H9 (cell line): ENCODE data around the gene NFYC. TPM values are rescaled to one million over a fixed set of nuclear protein-coding genes. Genes with fewer than 3 reads are reported as not detected.

Experiments
- DNase-seq: peaks from one replicate; pipeline ENCODE4 v3.0.0-alpha.2; 2017
- H2AFZ ChIP-seq: one replicate; pipeline ENCODE4 v1.6.1; 2013; ENCODE audit warnings: mild to moderate bottlenecking, low read length, control low read depth, moderate library complexity
- H2AK5ac ChIP-seq: 2 replicates; pipeline ENCODE4 v1.6.1; 2013; ENCODE audit warnings: low read length, control low read depth, mixed read lengths; ENCODE audit not compliant: insufficient read length
- H2BK120ac ChIP-seq: one replicate; pipeline ENCODE4 v1.6.1; 2013; ENCODE audit warnings: low read depth, mild to moderate bottlenecking, low read length, control low read depth, inconsistent platforms; ENCODE audit not compliant: poor library complexity, severe bottlenecking
- H2BK12ac ChIP-seq: 2 replicates; pipeline ENCODE4 v1.6.1; 2013; ENCODE audit warnings: low read length, control low read depth, mixed read lengths, low read depth; ENCODE audit not compliant: insufficient read length
- H2BK15ac ChIP-seq: 2 replicates; pipeline ENCODE4 v1.6.1; 2013; ENCODE audit warnings: low read depth, low read length, control low read depth
- H2BK20ac ChIP-seq: one replicate; pipeline ENCODE4 v1.6.1; 2013; ENCODE audit warnings: low read depth, mild to moderate bottlenecking, low read length, control low read depth, inconsistent platforms; ENCODE audit not compliant: poor library complexity, severe bottlenecking
- H2BK5ac ChIP-seq: 2 replicates; pipeline ENCODE4 v1.6.1; 2013; ENCODE audit warnings: low read length, control low read depth, mixed read lengths; ENCODE audit not compliant: insufficient read length
- H3K14ac ChIP-seq: 2 replicates; pipeline ENCODE4 v1.6.1; 2013; ENCODE audit warnings: low read length, control low read depth; ENCODE audit not compliant: insufficient read depth
- H3K18ac ChIP-seq: 2 replicates; pipeline ENCODE4 v1.6.1; 2013; ENCODE audit warnings: low read depth, mild to moderate bottlenecking, mixed read lengths, low read length, control low read depth; ENCODE audit not compliant: insufficient read length
- H3K23ac ChIP-seq: 2 replicates; pipeline ENCODE4 v1.6.1; 2013; ENCODE audit warnings: low read length, control low read depth, mixed read lengths, low read depth; ENCODE audit not compliant: insufficient read length
- H3K23me2 ChIP-seq: 2 replicates; pipeline ENCODE4 v1.6.1; 2013; ENCODE audit warnings: low read depth, mild to moderate bottlenecking, mixed read lengths, low read length, control low read depth; ENCODE audit not compliant: insufficient read length, poor library complexity, severe bottlenecking
- H3K27ac ChIP-seq: 2 replicates; pipeline ENCODE4 v1.5.1; 2013; ENCODE audit warnings: low read length, control low read depth, mixed read lengths, low read depth; ENCODE audit not compliant: insufficient read length
- H3K27me3 ChIP-seq: 2 replicates; pipeline ENCODE4 v1.6.1; 2013; ENCODE audit warnings: low read length, control low read depth, inconsistent platforms; ENCODE audit not compliant: insufficient read depth
- H3K4ac ChIP-seq: 2 replicates; pipeline ENCODE4 v1.6.1; 2013; ENCODE audit warnings: low read depth, mild to moderate bottlenecking, control low read depth, inconsistent platforms, low read length, moderate library complexity
- H3K4me1 ChIP-seq: 2 replicates; pipeline ENCODE4 v1.6.1; 2013; ENCODE audit warnings: low read length, control low read depth, inconsistent platforms; ENCODE audit not compliant: insufficient read depth
- H3K4me2 ChIP-seq: 2 replicates; pipeline ENCODE4 v1.6.1; 2013; ENCODE audit warnings: low read length, control low read depth, mixed read lengths; ENCODE audit not compliant: insufficient read length, insufficient read depth
- H3K56ac ChIP-seq: 2 replicates; pipeline ENCODE4 v1.6.1; 2013; ENCODE audit warnings: low read depth, mild to moderate bottlenecking, mixed read lengths, low read length, control low read depth; ENCODE audit not compliant: insufficient read length
- H3K79me1 ChIP-seq: 2 replicates; pipeline ENCODE4 v1.6.1; 2013; ENCODE audit warnings: low read depth, mild to moderate bottlenecking, moderate library complexity, low read length, control low read depth, inconsistent platforms; ENCODE audit not compliant: insufficient read depth, poor library complexity, severe bottlenecking
- H3K79me2 ChIP-seq: 2 replicates; pipeline ENCODE4 v1.6.1; 2013; ENCODE audit warnings: low read length, control low read depth, inconsistent platforms; ENCODE audit not compliant: insufficient read depth
- H3K9ac ChIP-seq: 2 replicates; pipeline ENCODE4 v1.6.1; 2013; ENCODE audit warnings: low read length, control low read depth, mixed read lengths; ENCODE audit not compliant: insufficient read length; ENCODE audit errors: extremely low read depth
- H3K9me3 ChIP-seq: one replicate; pipeline ENCODE4 v1.6.1; 2013; ENCODE audit warnings: low read depth, low read length, inconsistent platforms; ENCODE audit not compliant: control insufficient read depth
- H3T11ph ChIP-seq: one replicate; pipeline ENCODE4 v1.6.1; 2013; ENCODE audit warnings: mild to moderate bottlenecking, low read length, control low read depth, inconsistent platforms
- H4K20me1 ChIP-seq: one replicate; pipeline ENCODE4 v1.6.1; 2013; ENCODE audit not compliant: control insufficient read depth, insufficient read length, insufficient read depth
- H4K5ac ChIP-seq: 2 replicates; pipeline ENCODE4 v1.6.1; 2013; ENCODE audit warnings: low read depth, mild to moderate bottlenecking, mixed read lengths, low read length, control low read depth; ENCODE audit not compliant: insufficient read length
- H4K8ac ChIP-seq: replicated peaks from 2 replicates; pipeline ENCODE4 v1.6.1; 2013; ENCODE audit warnings: low read length, control low read depth, mixed read lengths, low read depth; ENCODE audit not compliant: insufficient read length
- H4K91ac ChIP-seq: 2 replicates; pipeline ENCODE4 v1.6.1; 2013; ENCODE audit warnings: low read depth, mild to moderate bottlenecking, moderate library complexity, mixed read lengths, low read length, control low read depth; ENCODE audit not compliant: insufficient read length
- H3K27ac Mint-ChIP-seq, 3 experiments: 2 replicates in 2 of 3; 3 replicates in 1 of 3; pipeline ENCODE4 v1.8.0; 2020 to 2021; ENCODE audit warnings: mixed read lengths in 3 of 3, mild to moderate bottlenecking in 1 of 3, moderate library complexity in 1 of 3
- H3K27me3 Mint-ChIP-seq: 2 replicates; pipeline ENCODE4 v1.8.0; 2021; ENCODE audit warnings: low read depth, mild to moderate bottlenecking, moderate library complexity, mixed read lengths
- H3K36me3 Mint-ChIP-seq, 3 experiments: 2 replicates in 2 of 3; 3 replicates in 1 of 3; pipeline ENCODE4 v1.8.0; 2020 to 2021; ENCODE audit warnings: low read depth in 3 of 3, mixed read lengths in 3 of 3; ENCODE audit not compliant: insufficient read depth in 1 of 3
- H3K4me1 Mint-ChIP-seq, 2 experiments: 2 replicates each; pipeline ENCODE4 v1.8.0; 2020; ENCODE audit warnings: mixed read lengths in 2 of 2
- H3K4me3 Mint-ChIP-seq, 2 experiments: 2 replicates in 1 of 2; 3 replicates in 1 of 2; pipeline ENCODE4 v1.8.0; 2020 to 2021; ENCODE audit warnings: mild to moderate bottlenecking in 2 of 2, mixed read lengths in 2 of 2, moderate library complexity in 1 of 2
- H3K9me3 Mint-ChIP-seq, 2 experiments: 2 replicates in 1 of 2; 3 replicates in 1 of 2; pipeline ENCODE4 v1.8.0; 2020; ENCODE audit warnings: mild to moderate bottlenecking in 2 of 2, mixed read lengths in 2 of 2, moderate library complexity in 1 of 2
- WGBS: extraction: QIAGEN DNeasy Blood & Tissue Kit; methylation state at CpG from one replicate; pipeline ENCODE4 v1.1.7; 2013; ENCODE audit warnings: missing lambda C conversion rate, low lambda C conversion rate, mixed read lengths; ENCODE audit not compliant: insufficient read length; ENCODE audit errors: extremely low coverage; 5-methylcytosine and 5-hydroxymethylcytosine counted together
- total RNA-seq: library from RNA; stranded (reverse); gene quantifications from 2 replicates; pipeline ENCODE4 v1.2.1, GENCODE V29; 2021
- TF ChIP-seq, protein P1 (sequence below): fragments of 200-600 bp; sonication (generic); conservative IDR thresholded peaks from 3 replicates; pipeline ENCODE4 v1.8.0; 2021; ENCODE audit warnings: antibody characterized with exemption, mild to moderate bottlenecking

The NFYC gene
- total RNA-seq, 1 experiment from 2014 or later: 54.7 TPM

- Histone ChIP-seq H3K9me3 (no peaks in the 10 kb centered on the region), H3K4me1 (no peaks in the 10 kb centered on the region), H3K9ac (no peak overlapping the region), H2BK12ac (no peak overlapping the region), H4K8ac (no peak overlapping the region), H2BK5ac (no peak overlapping the region), H2AK5ac (no peak overlapping the region), H2BK20ac (no peak overlapping the region), H4K20me1 (no peaks in the 10 kb centered on the region), H3K56ac (no peak overlapping the region), H3K79me1 (peaks cover 7% of the 10 kb centered on the region), H3K4me2 (no peak overlapping the region), H4K5ac (no peak overlapping the region), H4K91ac (no peak overlapping the region), H2BK15ac (no peak overlapping the region), H3K4ac (no peak overlapping the region), H3K23me2 (no peaks in the 10 kb centered on the region), H3K27me3 (no peaks in the 10 kb centered on the region), H3K27ac (no peak overlapping the region), H2AFZ (no peak overlapping the region), H3K18ac (no peak overlapping the region), H3K14ac (no peak overlapping the region), H2BK120ac (no peak overlapping the region), H3K79me2 (peaks cover 11% of the 10 kb centered on the region; the same call in 1 of the 2 replicates), H3T11ph (no peak overlapping the region), H3K23ac (no peak overlapping the region)
- TF ChIP-seq, protein P1, sequence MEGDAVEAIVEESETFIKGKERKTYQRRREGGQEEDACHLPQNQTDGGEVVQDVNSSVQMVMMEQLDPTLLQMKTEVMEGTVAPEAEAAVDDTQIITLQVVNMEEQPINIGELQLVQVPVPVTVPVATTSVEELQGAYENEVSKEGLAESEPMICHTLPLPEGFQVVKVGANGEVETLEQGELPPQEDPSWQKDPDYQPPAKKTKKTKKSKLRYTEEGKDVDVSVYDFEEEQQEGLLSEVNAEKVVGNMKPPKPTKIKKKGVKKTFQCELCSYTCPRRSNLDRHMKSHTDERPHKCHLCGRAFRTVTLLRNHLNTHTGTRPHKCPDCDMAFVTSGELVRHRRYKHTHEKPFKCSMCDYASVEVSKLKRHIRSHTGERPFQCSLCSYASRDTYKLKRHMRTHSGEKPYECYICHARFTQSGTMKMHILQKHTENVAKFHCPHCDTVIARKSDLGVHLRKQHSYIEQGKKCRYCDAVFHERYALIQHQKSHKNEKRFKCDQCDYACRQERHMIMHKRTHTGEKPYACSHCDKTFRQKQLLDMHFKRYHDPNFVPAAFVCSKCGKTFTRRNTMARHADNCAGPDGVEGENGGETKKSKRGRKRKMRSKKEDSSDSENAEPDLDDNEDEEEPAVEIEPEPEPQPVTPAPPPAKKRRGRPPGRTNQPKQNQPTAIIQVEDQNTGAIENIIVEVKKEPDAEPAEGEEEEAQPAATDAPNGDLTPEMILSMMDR: no peak
- H3K4me3 Mint-ChIP-seq: no peak overlapping the region
- H3K9me3 Mint-ChIP-seq: no peaks in the 10 kb centered on the region
- H3K27ac Mint-ChIP-seq: no peak overlapping the region
- WGBS: no CpG with 5 or more reads among the region's 1 CpG
- peaks cover 2 to 21% (median 11%) of the 10 kb centered on the region in 3 experiments; a peak in 5 of 7 replicates for H3K36me3 Mint-ChIP-seq
- H3K4me1 Mint-ChIP-seq: peaks cover 10 to 19% of the 10 kb centered on the region in 2 experiments
- no peaks in the 10 kb centered on the region for H3K27me3 Mint-ChIP-seq
- DNase-seq: no peak
These were observed 25.6 kb downstream of the NFYC start for GRCh38 chr1:40717065-40717464.
